GM12873 (cell line): ENCODE data around the gene SUGCT.
A peak's percentile ranks its signal among the peaks of the same experiment; 100 is the strongest.

Experiments used
- CTCF ChIP-seq: IDR thresholded peaks from 2 replicates; pipeline ENCODE4 v1.5.1; 2012; ENCODE audit warnings: low read depth, mild to moderate bottlenecking, moderate library complexity, low read length, control low read depth; ENCODE audit not compliant: insufficient read depth; ENCODE audit errors: missing control alignments

The SUGCT gene

GRCh38 chr7:40429826-40430225 lies 295.0 kb downstream of the SUGCT start:
- TF ChIP-seq CTCF, result no peak

GRCh38 chr7:40432046-40432445 lies 297.2 kb downstream of the SUGCT start:
- TF ChIP-seq CTCF, result no peak

- TF ChIP-seq CTCF, result no peak
Observed at GRCh38 chr7:40436710-40437109, 301.9 kb downstream of the SUGCT start.

- no peak for TF ChIP-seq CTCF
Observed at GRCh38 chr7:40437498-40437897, 302.7 kb downstream of the SUGCT start.

GRCh38 chr7:40437936-40438634 lies 303.3 kb downstream of the SUGCT start:
- TF ChIP-seq CTCF, result no peak

GRCh38 chr7:40439686-40440085 lies 304.9 kb downstream of the SUGCT start:
- TF ChIP-seq CTCF, result no peak

GRCh38 chr7:40447345-40447744 lies 312.5 kb downstream of the SUGCT start:
- peak; percentile 15 for TF ChIP-seq CTCF
